HEK293 (cell line): ENCODE data around the gene ZNF503.

Experiments used
- CTCF ChIP-seq: fragments of 450-650 bp; formaldehyde crosslinking; IDR thresholded peaks from 2 replicates; pipeline ENCODE4 v1.5.1; 2016; ENCODE audit warnings: missing biosample characterization, missing genetic modification characterization
- FEZF1 ChIP-seq: fragments of 450-650 bp; formaldehyde crosslinking; IDR thresholded peaks from 2 replicates; pipeline ENCODE4 v1.5.1; 2016; ENCODE audit warnings: missing biosample characterization, missing genetic modification characterization
- ZNF223 ChIP-seq: fragments of 450-650 bp; formaldehyde crosslinking; IDR thresholded peaks from 2 replicates; pipeline ENCODE4 v1.5.1; 2016; ENCODE audit warnings: missing biosample characterization, missing genetic modification characterization
- ZNF274 ChIP-seq, 2 experiments: fragments of 200-500 bp in 1 of 2; fragments of 450-650 bp in 1 of 2; sonication (Bioruptor generic) in 1 of 2; formaldehyde crosslinking in 1 of 2; IDR thresholded peaks; 2 replicates each; pipeline versions ENCODE4 v1.5.1 to v1.6.1; 2014 to 2016; ENCODE audit warnings: borderline replicate concordance in 1 of 2, inconsistent platforms in 1 of 2, low read length in 1 of 2, missing biosample characterization in 1 of 2, missing genetic modification characterization in 1 of 2
- ZNF423 ChIP-seq: fragments of 450-650 bp; formaldehyde crosslinking; IDR thresholded peaks from 2 replicates; pipeline ENCODE4 v1.5.1; 2016; ENCODE audit warnings: missing biosample characterization, missing genetic modification characterization
- ZNF704 ChIP-seq: fragments of 450-650 bp; formaldehyde crosslinking; IDR thresholded peaks from 2 replicates; pipeline ENCODE4 v1.5.1; 2016; ENCODE audit warnings: missing biosample characterization, missing genetic modification characterization
- ZNF747 ChIP-seq: fragments of 450-650 bp; formaldehyde crosslinking; IDR thresholded peaks from 2 replicates; pipeline ENCODE4 v1.5.1; 2016; ENCODE audit warnings: missing biosample characterization, missing genetic modification characterization
- ZSCAN18 ChIP-seq: fragments of 450-650 bp; formaldehyde crosslinking; IDR thresholded peaks from 2 replicates; pipeline ENCODE4 v1.5.1; 2016; ENCODE audit warnings: missing biosample characterization, missing genetic modification characterization

- TF ChIP-seq ZNF747 (tag by site-specific recombination) (no peak), CTCF (no peak), ZNF423 (tag by site-specific recombination) (peak; percentile 84), FEZF1 (peak; percentile 100), ZNF223 (tag by site-specific recombination) (peak; percentile 67; the same call in 1 of the 2 replicates), ZSCAN18 (peak; percentile 98), ZNF274 (IDR thresholded peaks at IDR 0.05; ENCODE audit: low read length) (no peak), ZNF274 (tag by site-specific recombination; IDR thresholded peaks at IDR 0.05; ENCODE audit: borderline replicate concordance) (no peak), ZNF704 (tag by site-specific recombination) (no peak)
These were observed 22.3 kb downstream of the ZNF503 start for GRCh38 chr10:75379212-75379724.
